Measurements from ENCODE around the gene INO80C.

DNA sequence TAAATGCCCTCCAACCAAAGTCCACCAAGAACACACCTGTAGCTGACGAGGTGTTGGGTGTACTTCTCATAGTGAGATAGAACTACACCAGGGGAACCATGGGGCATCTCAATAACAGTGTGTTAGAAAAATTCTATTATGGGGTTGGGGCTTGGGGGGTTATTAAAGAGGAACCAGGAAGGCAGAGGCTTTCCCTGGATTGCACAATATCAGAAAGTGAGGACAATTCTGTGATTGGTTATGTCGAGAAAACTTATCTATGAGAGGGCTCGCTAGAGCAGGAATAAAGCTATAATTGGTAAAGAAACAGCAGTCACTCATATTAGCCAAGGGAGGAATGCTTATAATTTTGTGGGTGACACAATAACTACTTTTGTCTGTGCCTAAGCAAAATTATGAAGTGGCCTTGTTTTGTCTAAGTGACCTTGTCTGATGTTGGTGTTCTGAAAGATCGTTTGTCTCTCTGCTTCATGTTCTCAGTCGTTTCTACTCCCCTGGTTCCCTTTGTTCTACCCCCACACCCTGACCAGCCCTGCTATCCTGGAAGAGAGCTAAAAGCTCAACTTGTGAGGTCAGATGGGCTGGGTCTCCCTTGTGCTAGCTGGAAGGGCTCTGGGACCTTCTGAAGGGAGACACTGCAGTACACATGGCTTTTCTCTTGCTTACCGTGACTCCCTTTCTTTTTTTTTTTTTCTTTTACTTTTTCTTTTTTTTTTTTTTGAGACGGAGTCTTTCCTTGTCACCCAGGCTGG is 21.6 kb upstream of the INO80C start:
- TF ChIP-seq, protein P1, sequence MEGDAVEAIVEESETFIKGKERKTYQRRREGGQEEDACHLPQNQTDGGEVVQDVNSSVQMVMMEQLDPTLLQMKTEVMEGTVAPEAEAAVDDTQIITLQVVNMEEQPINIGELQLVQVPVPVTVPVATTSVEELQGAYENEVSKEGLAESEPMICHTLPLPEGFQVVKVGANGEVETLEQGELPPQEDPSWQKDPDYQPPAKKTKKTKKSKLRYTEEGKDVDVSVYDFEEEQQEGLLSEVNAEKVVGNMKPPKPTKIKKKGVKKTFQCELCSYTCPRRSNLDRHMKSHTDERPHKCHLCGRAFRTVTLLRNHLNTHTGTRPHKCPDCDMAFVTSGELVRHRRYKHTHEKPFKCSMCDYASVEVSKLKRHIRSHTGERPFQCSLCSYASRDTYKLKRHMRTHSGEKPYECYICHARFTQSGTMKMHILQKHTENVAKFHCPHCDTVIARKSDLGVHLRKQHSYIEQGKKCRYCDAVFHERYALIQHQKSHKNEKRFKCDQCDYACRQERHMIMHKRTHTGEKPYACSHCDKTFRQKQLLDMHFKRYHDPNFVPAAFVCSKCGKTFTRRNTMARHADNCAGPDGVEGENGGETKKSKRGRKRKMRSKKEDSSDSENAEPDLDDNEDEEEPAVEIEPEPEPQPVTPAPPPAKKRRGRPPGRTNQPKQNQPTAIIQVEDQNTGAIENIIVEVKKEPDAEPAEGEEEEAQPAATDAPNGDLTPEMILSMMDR (IDR thresholded peaks at IDR 0.05; ENCODE audit: low read depth, low read length, poor library complexity, severe bottlenecking), result no peak
- no peak for TF ChIP-seq EZH2phosphoT487 (IDR thresholded peaks at IDR 0.05; ENCODE audit: borderline replicate concordance, low read length)
